ENCODE results near the gene ZNF148.

The ZNF148 gene

GRCh38 chr3:125317761-125318160, 57.4 kb downstream of the ZNF148 start:
- no peak for TF ChIP-seq JUND (IDR thresholded peaks at IDR 0.05; ENCODE audit: low read depth)
- in situ Hi-C loops (cut with HindIII; ENCODE audit: low pct_unique_long_range_greater_than_20kb, low sequenced_read_pairs) = no loop called here
- DNase-seq (ENCODE audit: low read depth in 1 of 2, low spot score in 1 of 2) = no peak

- no peak for DNase-seq (ENCODE audit: low read depth in 1 of 2, low spot score in 1 of 2)
- no peak for TF ChIP-seq JUND (IDR thresholded peaks at IDR 0.05; ENCODE audit: low read depth)
- in situ Hi-C loops (cut with HindIII; ENCODE audit: low pct_unique_long_range_greater_than_20kb, low sequenced_read_pairs) = no loop called here
Measured at GRCh38 chr3:125316949-125317348, 58.2 kb downstream of the ZNF148 start.

- DNase-seq (ENCODE audit: low read depth in 1 of 2, low spot score in 1 of 2) = no peak
- TF ChIP-seq JUND (IDR thresholded peaks at IDR 0.05; ENCODE audit: low read depth) = no peak
- in situ Hi-C loops (cut with HindIII; ENCODE audit: low pct_unique_long_range_greater_than_20kb, low sequenced_read_pairs) = no loop called here
Measured at GRCh38 chr3:125316246-125316645, 58.9 kb downstream of the ZNF148 start.

GRCh38 chr3:125313060-125313635, 62.0 kb downstream of the ZNF148 start:
- DNase-seq (ENCODE audit: low read depth in 1 of 2, low spot score in 1 of 2) = no peak
- in situ Hi-C loops (cut with HindIII; ENCODE audit: low pct_unique_long_range_greater_than_20kb, low sequenced_read_pairs) = no loop called here
- no peak for TF ChIP-seq JUND (IDR thresholded peaks at IDR 0.05; ENCODE audit: low read depth)

GRCh38 chr3:125310623-125311081, 64.5 kb downstream of the ZNF148 start:
- no peak for TF ChIP-seq JUND (IDR thresholded peaks at IDR 0.05; ENCODE audit: low read depth)
- no peak for DNase-seq (ENCODE audit: low read depth in 1 of 2, low spot score in 1 of 2)
- in situ Hi-C loops (cut with HindIII; ENCODE audit: low pct_unique_long_range_greater_than_20kb, low sequenced_read_pairs) = no loop called here

- in situ Hi-C loops (cut with HindIII; ENCODE audit: low pct_unique_long_range_greater_than_20kb, low sequenced_read_pairs) = no loop called here
- TF ChIP-seq JUND (IDR thresholded peaks at IDR 0.05; ENCODE audit: low read depth) = no peak
- DNase-seq (ENCODE audit: low read depth in 1 of 2, low spot score in 1 of 2) = no peak
Measured at GRCh38 chr3:125309476-125309875, 65.6 kb downstream of the ZNF148 start.

- DNase-seq (ENCODE audit: low read depth in 1 of 2, low spot score in 1 of 2) = no peak
- in situ Hi-C loops (cut with HindIII; ENCODE audit: low pct_unique_long_range_greater_than_20kb, low sequenced_read_pairs) = no loop called here
- TF ChIP-seq JUND (IDR thresholded peaks at IDR 0.05; ENCODE audit: low read depth) = no peak
Measured at GRCh38 chr3:125306620-125307019, 68.5 kb downstream of the ZNF148 start.

GRCh38 chr3:125302932-125303331, 72.2 kb downstream of the ZNF148 start:
- no peak for DNase-seq (ENCODE audit: low read depth in 1 of 2, low spot score in 1 of 2)
- no peak for TF ChIP-seq JUND (IDR thresholded peaks at IDR 0.05; ENCODE audit: low read depth)
- in situ Hi-C loops (cut with HindIII; ENCODE audit: low pct_unique_long_range_greater_than_20kb, low sequenced_read_pairs) = no loop called here

GRCh38 chr3:125300416-125300815, 74.7 kb downstream of the ZNF148 start:
- TF ChIP-seq JUND (IDR thresholded peaks at IDR 0.05; ENCODE audit: low read depth) = no peak
- in situ Hi-C loops (cut with HindIII; ENCODE audit: low pct_unique_long_range_greater_than_20kb, low sequenced_read_pairs) = no loop called here
- DNase-seq (ENCODE audit: low read depth in 1 of 2, low spot score in 1 of 2) = no peak

- TF ChIP-seq JUND (IDR thresholded peaks at IDR 0.05; ENCODE audit: low read depth) = no peak
- in situ Hi-C loops (cut with HindIII; ENCODE audit: low pct_unique_long_range_greater_than_20kb, low sequenced_read_pairs) = no loop called here
- no peak for DNase-seq (ENCODE audit: low read depth in 1 of 2, low spot score in 1 of 2)
Measured at GRCh38 chr3:125294411-125294810, 80.7 kb downstream of the ZNF148 start.

- no peak for DNase-seq (ENCODE audit: low read depth in 1 of 2, low spot score in 1 of 2)
- TF ChIP-seq JUND (IDR thresholded peaks at IDR 0.05; ENCODE audit: low read depth) = no peak
- in situ Hi-C loops (cut with HindIII; ENCODE audit: low pct_unique_long_range_greater_than_20kb, low sequenced_read_pairs) = no loop called here
Measured at GRCh38 chr3:125292015-125292414, 83.1 kb downstream of the ZNF148 start.

- in situ Hi-C loops (cut with HindIII; ENCODE audit: low pct_unique_long_range_greater_than_20kb, low sequenced_read_pairs) = no loop called here
- DNase-seq (ENCODE audit: low read depth in 1 of 2, low spot score in 1 of 2) = no peak
- no peak for TF ChIP-seq JUND (IDR thresholded peaks at IDR 0.05; ENCODE audit: low read depth)
Measured at GRCh38 chr3:125289429-125289981, 85.6 kb downstream of the ZNF148 start.

- TF ChIP-seq JUND (IDR thresholded peaks at IDR 0.05; ENCODE audit: low read depth) = no peak
- in situ Hi-C loops (cut with HindIII; ENCODE audit: low pct_unique_long_range_greater_than_20kb, low sequenced_read_pairs) = no loop called here
Measured at GRCh38 chr3:125287248-125287647, 87.9 kb downstream of the ZNF148 start.

GRCh38 chr3:125281381-125281780, 93.7 kb downstream of the ZNF148 start:
- no peak for DNase-seq (ENCODE audit: low read depth in 1 of 2, low spot score in 1 of 2)
- no peak for TF ChIP-seq JUND (IDR thresholded peaks at IDR 0.05; ENCODE audit: low read depth)
- in situ Hi-C loops (cut with HindIII; ENCODE audit: low pct_unique_long_range_greater_than_20kb, low sequenced_read_pairs) = no loop called here

More at GRCh38 chr3:125287248-125287647, 87.9 kb downstream of the ZNF148 start:
- DNase-seq (ENCODE audit: low read depth in 1 of 2, low spot score in 1 of 2) = no peak
